Measurements from ENCODE around the gene TMEM178B.

DNA sequence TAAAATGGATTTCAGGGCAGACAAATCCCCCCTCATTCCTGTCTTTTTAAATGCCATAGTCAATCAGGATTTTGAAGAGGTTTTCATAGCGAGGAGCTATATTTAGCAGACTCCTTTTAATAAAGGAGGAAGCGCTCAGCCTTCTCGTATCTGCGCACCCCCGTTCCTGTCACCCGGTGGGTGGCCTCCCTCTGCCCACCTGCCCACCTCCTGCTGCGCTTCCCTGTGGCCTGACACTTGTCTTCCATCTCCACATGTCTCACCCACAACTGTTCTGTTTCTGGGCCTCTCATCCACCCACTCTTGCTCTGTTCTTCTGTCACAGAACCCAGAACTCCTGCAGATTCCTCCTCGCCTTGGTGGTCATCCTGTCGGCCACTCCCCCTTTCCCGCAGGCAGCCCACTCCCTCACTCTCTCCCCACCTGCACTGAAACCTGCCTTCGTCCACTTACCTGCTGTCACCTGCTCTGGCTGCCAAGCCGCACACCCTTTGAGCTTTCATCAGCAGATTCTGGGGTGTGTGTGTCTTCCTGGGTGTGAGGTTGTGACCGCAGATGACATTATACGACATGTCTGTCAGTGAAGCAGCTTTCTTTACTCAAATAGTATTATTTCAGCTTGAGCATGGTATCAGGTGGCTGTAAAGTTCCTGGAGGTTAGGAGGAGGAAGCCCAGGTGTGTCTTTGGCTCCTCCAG is 313.8 kb downstream of the TMEM178B start:
- TF ChIP-seq TAF1 (IDR thresholded peaks at IDR 0.05; ENCODE audit: borderline replicate concordance, insufficient read depth, low read length) (no peak), POLR2AphosphoS5 (IDR thresholded peaks at IDR 0.05; ENCODE audit: low read depth, low read length) (no peak), SIN3A (IDR thresholded peaks at IDR 0.05; ENCODE audit: borderline replicate concordance, insufficient read depth, low read length) (no peak)
- TF ChIP-seq, protein P1, sequence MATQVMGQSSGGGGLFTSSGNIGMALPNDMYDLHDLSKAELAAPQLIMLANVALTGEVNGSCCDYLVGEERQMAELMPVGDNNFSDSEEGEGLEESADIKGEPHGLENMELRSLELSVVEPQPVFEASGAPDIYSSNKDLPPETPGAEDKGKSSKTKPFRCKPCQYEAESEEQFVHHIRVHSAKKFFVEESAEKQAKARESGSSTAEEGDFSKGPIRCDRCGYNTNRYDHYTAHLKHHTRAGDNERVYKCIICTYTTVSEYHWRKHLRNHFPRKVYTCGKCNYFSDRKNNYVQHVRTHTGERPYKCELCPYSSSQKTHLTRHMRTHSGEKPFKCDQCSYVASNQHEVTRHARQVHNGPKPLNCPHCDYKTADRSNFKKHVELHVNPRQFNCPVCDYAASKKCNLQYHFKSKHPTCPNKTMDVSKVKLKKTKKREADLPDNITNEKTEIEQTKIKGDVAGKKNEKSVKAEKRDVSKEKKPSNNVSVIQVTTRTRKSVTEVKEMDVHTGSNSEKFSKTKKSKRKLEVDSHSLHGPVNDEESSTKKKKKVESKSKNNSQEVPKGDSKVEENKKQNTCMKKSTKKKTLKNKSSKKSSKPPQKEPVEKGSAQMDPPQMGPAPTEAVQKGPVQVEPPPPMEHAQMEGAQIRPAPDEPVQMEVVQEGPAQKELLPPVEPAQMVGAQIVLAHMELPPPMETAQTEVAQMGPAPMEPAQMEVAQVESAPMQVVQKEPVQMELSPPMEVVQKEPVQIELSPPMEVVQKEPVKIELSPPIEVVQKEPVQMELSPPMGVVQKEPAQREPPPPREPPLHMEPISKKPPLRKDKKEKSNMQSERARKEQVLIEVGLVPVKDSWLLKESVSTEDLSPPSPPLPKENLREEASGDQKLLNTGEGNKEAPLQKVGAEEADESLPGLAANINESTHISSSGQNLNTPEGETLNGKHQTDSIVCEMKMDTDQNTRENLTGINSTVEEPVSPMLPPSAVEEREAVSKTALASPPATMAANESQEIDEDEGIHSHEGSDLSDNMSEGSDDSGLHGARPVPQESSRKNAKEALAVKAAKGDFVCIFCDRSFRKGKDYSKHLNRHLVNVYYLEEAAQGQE (IDR thresholded peaks at IDR 0.05; ENCODE audit: insufficient read depth in 1 of 2, low read depth in 2 of 2, low read length in 2 of 2) = no peak

Data from PFSK-1 (cell line).